K562 (cell line): ENCODE measurements around the gene GHDC. TPM values are rescaled to one million over a fixed set of nuclear protein-coding genes. Genes with fewer than 3 reads are reported as not detected.

Experiments
- ATF1 ChIP-seq, 2 experiments: fragments of 450-650 bp in 1 of 2; IDR thresholded peaks; 2 replicates each; pipeline ENCODE4 v1.6.1; 2016; ENCODE audit warnings: missing compliant biosample characterization in 1 of 2, missing genetic modification characterization in 1 of 2
- BRD9 ChIP-seq: fragments of 450-650 bp; IDR thresholded peaks from 2 replicates; pipeline ENCODE4 v1.6.1; 2018; ENCODE audit warnings: low read depth; ENCODE audit not compliant: partially characterized antibody
- C11orf30 ChIP-seq: fragments of 450-650 bp; IDR thresholded peaks from 2 replicates; pipeline ENCODE4 v1.6.1; 2016; ENCODE audit warnings: low read depth, mild to moderate bottlenecking
- ELF4 ChIP-seq: fragments of 450-650 bp; formaldehyde crosslinking; IDR thresholded peaks from 2 replicates; pipeline ENCODE4 v1.4.0; 2022; ENCODE audit warnings: missing genetic modification characterization
- FOS ChIP-seq: IDR thresholded peaks from 3 replicates; pipeline ENCODE4 v1.6.1; 2011; ENCODE audit not compliant: insufficient read length; ENCODE audit errors: extremely low read depth
- HNRNPH1 ChIP-seq: fragments of 200-400 bp; formaldehyde crosslinking; optimal IDR thresholded peaks from 2 replicates; pipeline ENCODE3; 2017; ENCODE audit warnings: low read depth, mild to moderate bottlenecking, low read length, moderate library complexity
- HNRNPK ChIP-seq: fragments of 200-400 bp; formaldehyde crosslinking; IDR thresholded peaks from one replicate; pipeline ENCODE4 v1.6.1; 2018; ENCODE audit warnings: mild to moderate bottlenecking, low read depth, low read length; ENCODE audit not compliant: poor library complexity, severe bottlenecking
- HNRNPL ChIP-seq: fragments of 200-400 bp; formaldehyde crosslinking; IDR thresholded peaks from 2 replicates; pipeline ENCODE4 v1.6.1; 2017; ENCODE audit warnings: low read depth, mild to moderate bottlenecking, low read length
- JUND ChIP-seq, 2 experiments: IDR thresholded peaks; 2 replicates in 1 of 2; 3 replicates in 1 of 2; pipeline ENCODE4 v1.6.1; 2011; ENCODE audit warnings: borderline replicate concordance in 2 of 2, low read depth in 2 of 2, low read length in 2 of 2, improper control_type of control experiment in 1 of 2, missing biosample characterization in 1 of 2, missing genetic modification characterization in 1 of 2, missing genetic modification reagents in 1 of 2
- MAFK ChIP-seq: IDR thresholded peaks from 2 replicates; pipeline ENCODE4 v1.6.1; 2011; ENCODE audit warnings: low read length, improper control_type of control experiment
- PHB ChIP-seq: fragments of 250-450 bp; sonication (Bioruptor Pico); IDR thresholded peaks from 2 replicates; pipeline ENCODE4 v1.5.0; 2021
- PHTF2 ChIP-seq: fragments of 250-450 bp; sonication (Bioruptor Pico); IDR thresholded peaks from 2 replicates; pipeline ENCODE4 v1.5.0; 2021; ENCODE audit warnings: mild to moderate bottlenecking
- TOE1 ChIP-seq, 2 experiments: fragments of 450-650 bp in 1 of 2; sonication (generic) in 1 of 2; formaldehyde crosslinking in 1 of 2; IDR thresholded peaks; 2 replicates each; pipeline versions ENCODE4 v1.7.1 to v1.8.0; 2016 to 2022; ENCODE audit warnings: borderline replicate concordance in 2 of 2, mild to moderate bottlenecking in 2 of 2, antibody characterized with exemption in 1 of 2, inconsistent platforms in 1 of 2, low read depth in 1 of 2, missing genetic modification reagents in 1 of 2, moderate library complexity in 1 of 2
- TRIM24 ChIP-seq, 2 experiments: fragments of 450-650 bp; IDR thresholded peaks; 2 replicates each; pipeline ENCODE4 v1.6.1; 2016
- TRIM28 ChIP-seq: fragments of 450-650 bp; IDR thresholded peaks from 2 replicates; pipeline ENCODE4 v1.6.1; 2017
- ZNF239 ChIP-seq: fragments of 250-450 bp; sonication (Bioruptor Pico); IDR thresholded peaks from 2 replicates; pipeline ENCODE4 v1.4.0; 2020; ENCODE audit warnings: mild to moderate bottlenecking
- ZNF384 ChIP-seq: IDR thresholded peaks from 2 replicates; pipeline ENCODE4 v1.6.1; 2012; ENCODE audit warnings: low read depth, low read length, improper control_type of control experiment
- ZNF707 ChIP-seq: fragments of 250-450 bp; sonication (Bioruptor Pico); conservative IDR thresholded peaks from 2 replicates; pipeline ENCODE4 v1.8.0; 2022; ENCODE audit warnings: inconsistent platforms, mild to moderate bottlenecking, moderate library complexity
- polyA plus RNA-seq, 8 experiments: library from polyadenylated mRNA; depleted of rRNA in 4 of 8; stranded (reverse) in 5 of 8; unstranded in 3 of 8; fragments of >200 nt; fragmentation: Nextera tagmentation in 2 of 8; fragmentation: Illumina TruSeq in 1 of 8; extraction: Ambion mirVana in 2 of 8; extraction: Trizol in 1 of 8; gene quantifications; 2 replicates each; pipeline versions ENCODE4 v1.2.1 to v1.2.3, GENCODE V29; 2011 to 2014; ENCODE audit warnings: inconsistent platforms in 1 of 8, missing spikeins in 1 of 8
- total RNA-seq, 7 experiments: library from RNA; depleted of rRNA in 6 of 7; stranded (reverse); fragments of >200 nt in 6 of 7; fragmentation: Illumina TruSeq in 2 of 7; extraction: Trizol in 2 of 7; gene quantifications; 2 replicates each; pipeline versions ENCODE4 v1.2.1 to v1.2.3, GENCODE V29; 2011 to 2021; ENCODE audit warnings: low replicate concordance in 1 of 7
- TF ChIP-seq, protein P1 (sequence below): sonication (generic); formaldehyde crosslinking; IDR thresholded peaks from 2 replicates; pipeline ENCODE4 v1.8.0; 2022; ENCODE audit warnings: mild to moderate bottlenecking, missing genetic modification reagents
- TF ChIP-seq, protein P2 (sequence below): fragments of 450-650 bp; formaldehyde crosslinking; IDR thresholded peaks from 2 replicates; pipeline ENCODE4 v1.4.0; 2022; ENCODE audit warnings: missing genetic modification characterization

Gene GHDC
- total and polyA plus RNA-seq, 9 of the 15 experiments (the other 6 are each of a cell fraction or from before 2014, with no cell fraction given), result 0.65 to 23.2 (median 11.2) TPM

DNA sequence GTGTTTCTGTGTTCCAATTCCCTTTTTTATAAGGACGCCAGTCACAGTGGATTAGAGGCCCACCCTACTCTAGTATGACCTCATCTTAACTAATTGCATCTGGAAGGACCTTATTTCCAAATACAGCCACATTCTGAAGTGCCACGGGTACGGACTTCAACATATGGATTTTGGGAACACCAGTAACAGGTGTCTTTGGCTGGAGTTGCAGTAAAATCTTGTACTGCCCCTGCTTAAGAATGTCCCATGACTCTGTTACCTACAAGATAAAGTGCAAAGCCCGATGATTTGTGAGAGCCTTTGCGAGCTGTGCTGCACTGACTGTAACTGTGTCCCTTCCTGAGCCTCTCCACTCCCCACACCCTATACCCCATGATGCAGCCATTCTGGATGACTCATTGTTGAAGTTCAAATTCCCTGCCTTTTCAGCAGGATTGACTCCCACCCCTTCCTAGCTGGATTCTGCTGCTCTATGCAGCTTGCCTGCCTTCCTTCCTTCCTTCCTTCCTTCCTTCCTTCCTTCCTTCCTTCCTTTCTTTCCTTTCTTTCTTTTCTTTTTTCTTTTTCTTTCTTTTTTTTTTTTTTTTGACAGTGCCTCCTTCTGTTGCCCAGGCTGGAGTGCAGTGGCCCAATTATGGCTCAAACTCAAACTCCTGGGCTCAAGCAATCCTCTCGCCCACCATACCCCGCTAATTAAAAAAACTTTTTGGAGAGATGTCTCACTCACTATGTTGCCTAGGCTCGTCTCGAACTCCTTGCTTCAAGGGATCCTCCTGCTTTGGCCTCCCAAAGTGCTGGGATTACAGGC, 11.2 kb downstream of the GHDC start (continued):
- TF ChIP-seq ZNF384, result peak; percentile 33; the same call in 1 of the 2 replicates
- peak; percentile 23 for TF ChIP-seq FOS
- TF ChIP-seq ZNF239 (CRISPR knock-in tag), result no peak
- TF ChIP-seq MAFK, result no peak
- TF ChIP-seq PHTF2 (CRISPR knock-in tag), result no peak
- TF ChIP-seq HNRNPL, result no peak
- TF ChIP-seq, protein P1, sequence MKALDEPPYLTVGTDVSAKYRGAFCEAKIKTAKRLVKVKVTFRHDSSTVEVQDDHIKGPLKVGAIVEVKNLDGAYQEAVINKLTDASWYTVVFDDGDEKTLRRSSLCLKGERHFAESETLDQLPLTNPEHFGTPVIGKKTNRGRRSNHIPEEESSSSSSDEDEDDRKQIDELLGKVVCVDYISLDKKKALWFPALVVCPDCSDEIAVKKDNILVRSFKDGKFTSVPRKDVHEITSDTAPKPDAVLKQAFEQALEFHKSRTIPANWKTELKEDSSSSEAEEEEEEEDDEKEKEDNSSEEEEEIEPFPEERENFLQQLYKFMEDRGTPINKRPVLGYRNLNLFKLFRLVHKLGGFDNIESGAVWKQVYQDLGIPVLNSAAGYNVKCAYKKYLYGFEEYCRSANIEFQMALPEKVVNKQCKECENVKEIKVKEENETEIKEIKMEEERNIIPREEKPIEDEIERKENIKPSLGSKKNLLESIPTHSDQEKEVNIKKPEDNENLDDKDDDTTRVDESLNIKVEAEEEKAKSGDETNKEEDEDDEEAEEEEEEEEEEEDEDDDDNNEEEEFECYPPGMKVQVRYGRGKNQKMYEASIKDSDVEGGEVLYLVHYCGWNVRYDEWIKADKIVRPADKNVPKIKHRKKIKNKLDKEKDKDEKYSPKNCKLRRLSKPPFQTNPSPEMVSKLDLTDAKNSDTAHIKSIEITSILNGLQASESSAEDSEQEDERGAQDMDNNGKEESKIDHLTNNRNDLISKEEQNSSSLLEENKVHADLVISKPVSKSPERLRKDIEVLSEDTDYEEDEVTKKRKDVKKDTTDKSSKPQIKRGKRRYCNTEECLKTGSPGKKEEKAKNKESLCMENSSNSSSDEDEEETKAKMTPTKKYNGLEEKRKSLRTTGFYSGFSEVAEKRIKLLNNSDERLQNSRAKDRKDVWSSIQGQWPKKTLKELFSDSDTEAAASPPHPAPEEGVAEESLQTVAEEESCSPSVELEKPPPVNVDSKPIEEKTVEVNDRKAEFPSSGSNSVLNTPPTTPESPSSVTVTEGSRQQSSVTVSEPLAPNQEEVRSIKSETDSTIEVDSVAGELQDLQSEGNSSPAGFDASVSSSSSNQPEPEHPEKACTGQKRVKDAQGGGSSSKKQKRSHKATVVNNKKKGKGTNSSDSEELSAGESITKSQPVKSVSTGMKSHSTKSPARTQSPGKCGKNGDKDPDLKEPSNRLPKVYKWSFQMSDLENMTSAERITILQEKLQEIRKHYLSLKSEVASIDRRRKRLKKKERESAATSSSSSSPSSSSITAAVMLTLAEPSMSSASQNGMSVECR, result no peak
- TF ChIP-seq ELF4 (CRISPR knock-in tag), result peak; percentile 59; the same call in 1 of the 2 replicates
- peak; percentile 69; the same call in 1 of the 2 replicates for TF ChIP-seq C11orf30
- peak; percentile 68; the same call in 1 of the 2 replicates for TF ChIP-seq TOE1 (IDR thresholded peaks at IDR 0.05; ENCODE audit: borderline replicate concordance)
- TF ChIP-seq TOE1 (CRISPR knock-in tag; IDR thresholded peaks at IDR 0.05; ENCODE audit: borderline replicate concordance, low read depth), result no peak
- TF ChIP-seq ZNF707 (CRISPR knock-in tag), result no peak
- no peak for TF ChIP-seq ATF1 (CRISPR knock-in tag; IDR thresholded peaks at IDR 0.05)
- TF ChIP-seq ATF1 (tag; IDR thresholded peaks at IDR 0.05), result no peak
- TF ChIP-seq, protein P2, sequence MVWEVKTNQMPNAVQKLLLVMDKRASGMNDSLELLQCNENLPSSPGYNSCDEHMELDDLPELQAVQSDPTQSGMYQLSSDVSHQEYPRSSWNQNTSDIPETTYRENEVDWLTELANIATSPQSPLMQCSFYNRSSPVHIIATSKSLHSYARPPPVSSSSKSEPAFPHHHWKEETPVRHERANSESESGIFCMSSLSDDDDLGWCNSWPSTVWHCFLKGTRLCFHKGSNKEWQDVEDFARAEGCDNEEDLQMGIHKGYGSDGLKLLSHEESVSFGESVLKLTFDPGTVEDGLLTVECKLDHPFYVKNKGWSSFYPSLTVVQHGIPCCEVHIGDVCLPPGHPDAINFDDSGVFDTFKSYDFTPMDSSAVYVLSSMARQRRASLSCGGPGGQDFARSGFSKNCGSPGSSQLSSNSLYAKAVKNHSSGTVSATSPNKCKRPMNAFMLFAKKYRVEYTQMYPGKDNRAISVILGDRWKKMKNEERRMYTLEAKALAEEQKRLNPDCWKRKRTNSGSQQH (CRISPR knock-in tag), result peak; percentile 58; the same call in 1 of the 2 replicates
- no peak for TF ChIP-seq TRIM24 (IDR thresholded peaks at IDR 0.05)
- TF ChIP-seq HNRNPK, result no peak
- TF ChIP-seq JUND (IDR thresholded peaks at IDR 0.05; ENCODE audit: borderline replicate concordance, low read depth, low read length), result peak; percentile 93
- TF ChIP-seq JUND (tag; IDR thresholded peaks at IDR 0.05; ENCODE audit: borderline replicate concordance, low read depth, low read length), result peak; percentile 94; the same call in 2 of the 3 replicates
- peak; percentile 23; the same call in 1 of the 2 replicates for TF ChIP-seq TRIM28
- peak; percentile 67 for TF ChIP-seq BRD9
- no peak for TF ChIP-seq HNRNPH1
- TF ChIP-seq PHB (CRISPR knock-in tag), result no peak
